H1 (cell line): ENCODE results near the gene CDK3. TPM values are rescaled to one million over a fixed set of nuclear protein-coding genes. Genes with fewer than 3 reads are reported as not detected.

Experiments
- CTCF ChIA-PET: fragments of 300-600 bp; sonication (Branson Sonifier 250); formaldehyde crosslinking; loops from one replicate; lab custom pipeline; 2021; ENCODE audit not compliant: partially characterized antibody; lab: Charles Lee
- POLR2A ChIA-PET: fragments of 300-600 bp; sonication (Branson Sonifier 250); formaldehyde crosslinking; loops from one replicate; lab custom pipeline; 2021; ENCODE audit warnings: inconsistent platforms; ENCODE audit not compliant: partially characterized antibody; lab: Charles Lee
- DNase-seq, 2 experiments: peaks; one replicate each; pipeline versions ENCODE4 v3.0.0 to v3.0.0-alpha.2; 2010 to 2022; ENCODE audit warnings: low spot score in 2 of 2, low read depth in 1 of 2, mixed read lengths in 1 of 2
- FAIRE-seq: peaks from 2 replicates; lab custom pipeline; 2011; peaks lifted over from hg19 to GRCh38; lab: Jason Lieb, UNC
- H2AFZ ChIP-seq: 2 replicates; pipeline ENCODE4 v1.8.1; 2012; ENCODE audit warnings: low read length, inconsistent platforms
- H2AK5ac ChIP-seq: 2 replicates; pipeline ENCODE4 v1.6.1; 2013; ENCODE audit warnings: low read depth, low read length
- H2BK120ac ChIP-seq: replicated peaks from 2 replicates; pipeline ENCODE3; 2013; ENCODE audit warnings: low read depth, low read length, inconsistent platforms
- H2BK12ac ChIP-seq: 2 replicates; pipeline ENCODE4 v1.6.1; 2013; ENCODE audit warnings: low read depth, low read length
- H2BK15ac ChIP-seq: 2 replicates; pipeline ENCODE4 v1.6.1; 2013; ENCODE audit warnings: low read length
- H2BK20ac ChIP-seq: 2 replicates; pipeline ENCODE4 v1.6.1; 2013; ENCODE audit warnings: low read length
- H2BK5ac ChIP-seq: 2 replicates; pipeline ENCODE4 v1.6.1; 2013; ENCODE audit warnings: low read depth, low read length
- H3K14ac ChIP-seq: 2 replicates; pipeline ENCODE4 v1.6.1; 2013; ENCODE audit warnings: inconsistent platforms; ENCODE audit not compliant: insufficient read length
- H3K18ac ChIP-seq: 2 replicates; pipeline ENCODE4 v1.6.1; 2013; ENCODE audit warnings: low read length; ENCODE audit errors: extremely low read depth
- H3K23ac ChIP-seq: 2 replicates; pipeline ENCODE4 v1.6.1; 2013; ENCODE audit warnings: inconsistent platforms; ENCODE audit not compliant: insufficient read length
- H3K23me2 ChIP-seq: 2 replicates; pipeline ENCODE4 v1.6.1; 2013; ENCODE audit warnings: low read depth, low read length
- H3K27ac ChIP-seq: 2 replicates; pipeline ENCODE4 v1.6.1; 2011; ENCODE audit warnings: low read depth, low read length, inconsistent platforms
- H3K27me3 ChIP-seq, 4 experiments: replicated peaks in 1 of 4; 1 replicate in 1 of 4; 2 replicates in 3 of 4; pipeline versions ENCODE4 v1.6.1 to v1.8.1; 2011 to 2013; ENCODE audit warnings: low read length in 3 of 4, mild to moderate bottlenecking in 3 of 4, inconsistent platforms in 2 of 4, mixed read lengths in 2 of 4, moderate library complexity in 1 of 4; ENCODE audit not compliant: control insufficient read depth in 3 of 4, insufficient read depth in 3 of 4; ENCODE audit errors: extremely low read depth in 1 of 4
- H3K36me3 ChIP-seq, 4 experiments: 2 replicates each; pipeline versions ENCODE4 v1.6.1 to v1.8.1; 2011 to 2013; ENCODE audit warnings: mild to moderate bottlenecking in 4 of 4, low read length in 3 of 4, moderate library complexity in 2 of 4, control low read depth in 1 of 4, inconsistent platforms in 1 of 4; ENCODE audit not compliant: insufficient read depth in 4 of 4, control insufficient read depth in 2 of 4
- H3K4ac ChIP-seq: replicated peaks from 2 replicates; pipeline ENCODE3; 2013; ENCODE audit warnings: low read length, low read depth, mixed read lengths, inconsistent platforms; ENCODE audit not compliant: insufficient read length
- H3K4me1 ChIP-seq, 4 experiments: replicated peaks in 1 of 4; 1 replicate in 1 of 4; 2 replicates in 3 of 4; pipeline versions ENCODE4 v1.6.1 to v1.8.1; 2011 to 2013; ENCODE audit warnings: low read length in 3 of 4, inconsistent platforms in 2 of 4, mixed read lengths in 1 of 4; ENCODE audit not compliant: insufficient read depth in 4 of 4, control insufficient read depth in 3 of 4
- H3K4me2 ChIP-seq, 2 experiments: 2 replicates each; pipeline versions ENCODE4 v1.6.1 to v1.8.1; 2011 to 2013; ENCODE audit warnings: low read depth in 2 of 2, low read length in 2 of 2, control low read depth in 1 of 2, inconsistent platforms in 1 of 2, mild to moderate bottlenecking in 1 of 2; ENCODE audit not compliant: insufficient read depth in 1 of 2
- H3K4me3 ChIP-seq, 4 experiments: fragments of 200-600, 300-600 bp in 1 of 4; sonication (generic), shearing (Covaris generic), sonication (Bioruptor Twin) in 1 of 4; 2 replicates each; pipeline versions ENCODE4 v1.5.1 to v1.8.1; 2011 to 2016; ENCODE audit warnings: low read length in 4 of 4, low read depth in 3 of 4, control low read depth in 2 of 4, inconsistent platforms in 2 of 4, mild to moderate bottlenecking in 2 of 4, mixed read lengths in 1 of 4, moderate library complexity in 1 of 4; ENCODE audit not compliant: insufficient read depth in 2 of 4; ENCODE audit errors: extremely low read depth in 1 of 4
- H3K56ac ChIP-seq: replicated peaks from 2 replicates; pipeline ENCODE3; 2013; ENCODE audit warnings: low read depth, mild to moderate bottlenecking, mixed read lengths, low read length, inconsistent platforms; ENCODE audit not compliant: insufficient read length
- H3K79me1 ChIP-seq: 2 replicates; pipeline ENCODE4 v1.6.1; 2013; ENCODE audit warnings: low read depth, low read length, control low read depth
- H3K79me2 ChIP-seq, 2 experiments: 2 replicates each; pipeline versions ENCODE4 v1.6.1 to v1.8.1; 2012 to 2013; ENCODE audit warnings: low read length in 2 of 2, mild to moderate bottlenecking in 2 of 2, inconsistent platforms in 1 of 2; ENCODE audit not compliant: insufficient read depth in 2 of 2, control insufficient read depth in 1 of 2
- H3K9ac ChIP-seq, 4 experiments: replicated peaks in 1 of 4; 1 replicate in 1 of 4; 2 replicates in 3 of 4; pipeline versions ENCODE4 v1.6.1 to v1.8.1; 2011 to 2013; ENCODE audit warnings: low read depth in 3 of 4, low read length in 3 of 4, control low read depth in 2 of 4, mild to moderate bottlenecking in 2 of 4, moderate library complexity in 2 of 4, inconsistent platforms in 1 of 4; ENCODE audit errors: extremely low read depth in 1 of 4
- H3K9me3 ChIP-seq, 2 experiments: 2 replicates each; pipeline versions ENCODE4 v1.6.1 to v1.8.1; 2012 to 2013; ENCODE audit warnings: mild to moderate bottlenecking in 2 of 2, moderate library complexity in 2 of 2, control low read depth in 1 of 2, inconsistent platforms in 1 of 2, low read depth in 1 of 2, low read length in 1 of 2, mixed read lengths in 1 of 2; ENCODE audit not compliant: insufficient read depth in 2 of 2
- H4K20me1 ChIP-seq, 2 experiments: replicated peaks in 1 of 2; 2 replicates each; pipeline versions ENCODE3 to v1.8.1; 2011 to 2013; ENCODE audit warnings: inconsistent platforms in 2 of 2, low read length in 2 of 2, mild to moderate bottlenecking in 1 of 2; ENCODE audit not compliant: insufficient read depth in 2 of 2, control insufficient read depth in 1 of 2
- H4K5ac ChIP-seq: 2 replicates; pipeline ENCODE4 v1.6.1; 2013; ENCODE audit warnings: low read length, low read depth, mixed read lengths, inconsistent platforms; ENCODE audit not compliant: insufficient read length
- H4K8ac ChIP-seq: 2 replicates; pipeline ENCODE4 v1.8.0; 2013; ENCODE audit warnings: mild to moderate bottlenecking, moderate library complexity, low read length, inconsistent platforms; ENCODE audit not compliant: insufficient read depth; ENCODE audit errors: extremely low read depth
- H4K91ac ChIP-seq: replicated peaks from 2 replicates; pipeline ENCODE3; 2013; ENCODE audit warnings: low read length, mixed read lengths, inconsistent platforms; ENCODE audit not compliant: insufficient read length
- MAFK ChIP-seq: IDR thresholded peaks from 2 replicates; pipeline ENCODE4 v1.6.1; 2012; ENCODE audit warnings: low read depth, mild to moderate bottlenecking, improper control_type of control experiment, low read length
- RAD21 ChIP-seq, 2 experiments: IDR thresholded peaks in 1 of 2; conservative IDR thresholded peaks in 1 of 2; 2 replicates each; pipeline ENCODE4 v1.6.1; 2011; ENCODE audit warnings: low read depth in 2 of 2, low read length in 2 of 2, improper control_type of control experiment in 1 of 2, inconsistent platforms in 1 of 2, mild to moderate bottlenecking in 1 of 2, moderate library complexity in 1 of 2
- WGBS, 2 experiments: shearing (Covaris generic) in 1 of 2; methylation state at CpG; one replicate each; pipeline versions ENCODE4 v1.1.6 to v1.1.7; 2013 to 2015; ENCODE audit warnings: low lambda C conversion rate in 2 of 2, mixed read lengths in 2 of 2, inconsistent platforms in 1 of 2, low coverage in 1 of 2, missing lambda C conversion rate in 1 of 2; ENCODE audit not compliant: insufficient replicate concordance in 2 of 2, insufficient coverage in 1 of 2, insufficient read length in 1 of 2; ENCODE audit errors: extremely low coverage in 1 of 2, missing lambda C conversion rate in 1 of 2; 5-methylcytosine and 5-hydroxymethylcytosine counted together
- polyA plus RNA-seq, 7 experiments: library from polyadenylated mRNA; depleted of rRNA in 3 of 7; stranded (reverse) in 5 of 7; unstranded in 2 of 7; fragments of >200 nt in 5 of 7; fragments of 200-250 nt in 2 of 7; gene quantifications; 1 replicate in 5 of 7; 2 replicates in 1 of 7; 4 replicates in 1 of 7; pipeline versions ENCODE4 v1.2.1 to v1.2.3, GENCODE V29; 2011 to 2013; ENCODE audit warnings: missing spikeins in 2 of 7, mixed read lengths in 2 of 7
- total RNA-seq: library from RNA; stranded (reverse); fragmentation: NEBNext Ultra II Directional; extraction: Animal tissue kit (Norgen Biotek cat#: 25700); gene quantifications from 2 replicates; pipeline ENCODE4 v1.2.1, GENCODE V29; 2021

The CDK3 gene
- total and polyA plus RNA-seq, 2 of the 8 experiments (the other 6 are each of a cell fraction or from before 2014, with no cell fraction given) = 10.0 to 14.6 TPM

GRCh38 chr17:76046064-76046463, 45.4 kb downstream of the CDK3 start:
- TF ChIP-seq RAD21 (IDR thresholded peaks at IDR 0.05 in 1 of 2, conservative IDR thresholded peaks at IDR 0.05 in 1 of 2; ENCODE audit: low read depth in 2 of 2, low read length in 2 of 2) (no peak), MAFK (no peak)
- H3K79me1 ChIP-seq = no peaks in the 10 kb centered on the region; the same call in 1 of the 2 replicates
- no peak overlapping the region for H2BK15ac ChIP-seq
- no peak overlapping the region for H3K23ac ChIP-seq
- H3K27ac ChIP-seq = no peak overlapping the region
- H3K23me2 ChIP-seq = no peaks in the 10 kb centered on the region
- H3K79me2 ChIP-seq = no peaks in the 10 kb centered on the region
- no peak overlapping the region for H4K5ac ChIP-seq
- H3K4ac ChIP-seq = no peak overlapping the region
- no peak overlapping the region for H2AFZ ChIP-seq
- H4K8ac ChIP-seq = no peak overlapping the region
- H2BK5ac ChIP-seq = no peak overlapping the region
- no peak overlapping the region for H3K4me3 ChIP-seq
- WGBS, 2 experiments = 92% methylated on average over 8 of the region's 8 CpGs; no CpG with 5 or more reads in 1 of the 2 experiments
- CTCF ChIA-PET = interaction anchor here (1.1 to 2.5 kb wide), 3 partner anchors 11 to 195 kb away, joined by 3 to 9 read pairs (median 3); no protein-coding TSS in a partner anchor
- FAIRE-seq (no peak), DNase-seq (no peak)
- H3K18ac ChIP-seq = no peak overlapping the region
- POLR2A ChIA-PET = interaction anchor here (1.2 to 1.7 kb wide), 2 partner anchors 26 to 35 kb away, joined by 3 to 6 read pairs; partner anchors contain the start of gene SRP68
- no peak overlapping the region for H3K4me2 ChIP-seq
- peaks cover 0 to 2% (median 0%) of the 10 kb centered on the region in 4 experiments; a peak in 1 of 7 replicates for H3K4me1 ChIP-seq
- peaks cover 33 to 87% (median 72%) of the 10 kb centered on the region in 4 experiments for H3K36me3 ChIP-seq
- H3K14ac ChIP-seq = no peak overlapping the region
- H3K9me3 ChIP-seq = no peaks in the 10 kb centered on the region
- H4K20me1 ChIP-seq = no peaks in the 10 kb centered on the region
- H2AK5ac ChIP-seq = no peak overlapping the region
- no peak overlapping the region for H2BK12ac ChIP-seq
- H2BK120ac ChIP-seq = no peak overlapping the region
- no peak overlapping the region for H3K9ac ChIP-seq
- H3K56ac ChIP-seq = no peak overlapping the region
- H2BK20ac ChIP-seq = no peak overlapping the region
- no peak overlapping the region for H4K91ac ChIP-seq
- no peaks in the 10 kb centered on the region for H3K27me3 ChIP-seq
